ENCODE measurements around the gene ACSM2B. TPM values are rescaled to one million over a fixed set of nuclear protein-coding genes. Genes with fewer than 3 reads are reported as not detected.
"Not testable (repeated sequence)": the region's sequence is repeated elsewhere in the genome, so short reads cannot be mapped to it uniquely, and the experiment has no call there.

The ACSM2B gene
- total and polyA plus RNA-seq, 4 experiments from 2014 or later = not detected

GRCh38 chr16:20568404-20568803, 7.8 kb downstream of the ACSM2B start:
- intact Hi-C loops (cut with micrococcal nuclease) = no loop called here
- no peaks in the 10 kb centered on the region for H3K4me1 ChIP-seq (ENCODE audit: insufficient read depth, low read length)
- no peaks in the 10 kb centered on the region for H3K36me3 Mint-ChIP-seq
- DNase-seq = no peak
- ChIA-PET CTCF (ENCODE audit: partially characterized antibody) (no interaction called here), POLR2A (ENCODE audit: partially characterized antibody) (no interaction called here)
- no peak overlapping the region for H3K27ac ChIP-seq (ENCODE audit: low read depth, low read length)
- no peak overlapping the region for H3K4me3 ChIP-seq (ENCODE audit: low read length in 2 of 2)
- H3K9me3 Mint-ChIP-seq = peaks cover 0 to 2% (median 0%) of the 10 kb centered on the region in 8 donors
- H3K9me3 ChIP-seq (ENCODE audit: control insufficient read depth in 1 of 2, low read length in 2 of 2) = no peaks in the 10 kb centered on the region
- no peaks in the 10 kb centered on the region for H3K27me3 ChIP-seq (ENCODE audit: insufficient read depth, low read length)
- no peaks in the 10 kb centered on the region for H3K4me1 Mint-ChIP-seq
- H3K4me3 Mint-ChIP-seq = no peak overlapping the region
- H3K36me3 ChIP-seq (ENCODE audit: insufficient read depth, low read length) = no peaks in the 10 kb centered on the region
- peaks cover 0 to 5% of the 10 kb centered on the region in 2 donors for H3K27me3 Mint-ChIP-seq
- no peak overlapping the region for H3K27ac Mint-ChIP-seq

DNA sequence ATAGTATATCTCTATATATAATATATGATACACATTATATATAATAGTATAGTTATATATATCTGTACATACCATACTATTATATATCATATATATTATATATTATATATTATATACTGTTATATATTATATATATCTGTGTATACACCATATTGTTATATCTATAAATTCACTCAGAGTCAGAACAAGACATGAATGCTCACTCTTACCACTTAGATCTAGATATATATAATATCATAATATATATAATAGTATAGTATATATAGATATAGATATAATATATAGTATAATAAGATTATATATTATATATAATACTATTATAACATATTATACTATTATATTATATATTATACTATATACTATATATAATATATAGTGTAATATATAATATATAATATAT, 9.3 kb downstream of the ACSM2B start:
- Mint-ChIP-seq H3K4me1 (no peaks in the 10 kb centered on the region), H3K9me3 (peaks cover 0 to 7% (median 3%) of the 10 kb centered on the region in 8 donors), H3K36me3 (no peaks in the 10 kb centered on the region), H3K27ac (no peak overlapping the region), H3K27me3 (peaks cover 3 to 5% of the 10 kb centered on the region in 2 donors), H3K4me3 (no peak overlapping the region)
- ChIA-PET CTCF (ENCODE audit: partially characterized antibody) (no interaction called here), POLR2A (ENCODE audit: partially characterized antibody) (no interaction called here)
- intact Hi-C loops (cut with micrococcal nuclease) = no loop called here
- Histone ChIP-seq H3K9me3 (ENCODE audit: control insufficient read depth in 1 of 2, low read length in 2 of 2) (no peaks in the 10 kb centered on the region), H3K27me3 (ENCODE audit: insufficient read depth, low read length) (no peaks in the 10 kb centered on the region), H3K4me1 (ENCODE audit: insufficient read depth, low read length) (no peaks in the 10 kb centered on the region), H3K27ac (ENCODE audit: low read depth, low read length) (no peak overlapping the region), H3K4me3 (ENCODE audit: low read length in 2 of 2) (no peak overlapping the region), H3K36me3 (ENCODE audit: insufficient read depth, low read length) (no peaks in the 10 kb centered on the region)
- DNase-seq = no peak

DNA sequence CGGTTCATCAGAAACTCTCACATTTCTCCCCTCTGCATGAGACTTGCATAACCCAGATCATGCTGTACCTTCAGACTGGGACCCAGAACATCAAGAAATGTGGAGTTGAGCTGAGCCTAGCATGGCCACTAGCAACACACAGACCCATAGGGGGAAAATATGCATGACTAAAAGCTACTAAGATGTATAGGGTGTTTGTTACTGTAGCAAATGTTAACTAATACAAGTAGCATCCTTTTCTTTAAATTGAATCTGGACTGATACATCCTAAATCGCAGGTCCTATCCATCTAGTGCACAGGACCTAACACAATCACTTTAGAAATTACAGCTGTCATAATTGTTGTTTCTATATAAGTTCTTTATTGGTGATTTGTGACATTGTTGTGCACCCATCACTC, 10.8 kb downstream of the ACSM2B start:
- H3K4me3 ChIP-seq (ENCODE audit: low read length in 2 of 2); H3K4me1 Mint-ChIP-seq; H3K4me3 Mint-ChIP-seq; H3K9me3 ChIP-seq (ENCODE audit: control insufficient read depth in 1 of 2, low read length in 2 of 2); H3K36me3 ChIP-seq (ENCODE audit: insufficient read depth, low read length); CTCF ChIA-PET (ENCODE audit: partially characterized antibody); H3K27me3 ChIP-seq (ENCODE audit: insufficient read depth, low read length); H3K36me3 Mint-ChIP-seq; H3K4me1 ChIP-seq (ENCODE audit: insufficient read depth, low read length); H3K27me3 Mint-ChIP-seq; intact Hi-C loops (cut with micrococcal nuclease); H3K27ac ChIP-seq (ENCODE audit: low read depth, low read length); DNase-seq; POLR2A ChIA-PET (ENCODE audit: partially characterized antibody); H3K9me3 Mint-ChIP-seq: not testable (repeated sequence)
- H3K27ac Mint-ChIP-seq = peak overlapping the region in 1 of 7 donors; percentile 4

DNA sequence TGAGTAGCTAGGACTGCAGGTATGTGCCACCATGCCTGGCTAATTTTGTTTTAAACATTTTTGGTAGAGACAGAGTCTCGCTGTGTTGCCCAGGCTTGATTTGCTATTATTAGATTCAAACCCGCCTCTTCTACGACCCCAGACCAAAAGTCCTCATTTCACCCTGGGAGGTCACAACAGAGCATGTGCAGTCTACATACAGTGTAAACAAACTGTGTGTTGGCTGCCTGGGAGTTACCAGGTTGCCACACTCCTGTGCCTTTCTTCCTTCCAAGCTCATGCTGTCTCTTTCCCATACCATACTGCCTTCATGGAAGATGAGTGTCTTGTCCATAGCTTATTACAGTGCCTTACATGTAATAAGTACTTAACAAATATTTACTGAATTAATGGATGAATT, 11.9 kb downstream of the ACSM2B start:
- H3K4me1 ChIP-seq (ENCODE audit: insufficient read depth, low read length); H3K27ac Mint-ChIP-seq; H3K4me3 Mint-ChIP-seq; H3K4me3 ChIP-seq (ENCODE audit: low read length in 2 of 2); H3K27ac ChIP-seq (ENCODE audit: low read depth, low read length); DNase-seq; H3K27me3 ChIP-seq (ENCODE audit: insufficient read depth, low read length); CTCF ChIA-PET (ENCODE audit: partially characterized antibody); H3K36me3 Mint-ChIP-seq; H3K9me3 Mint-ChIP-seq; H3K9me3 ChIP-seq (ENCODE audit: control insufficient read depth in 1 of 2, low read length in 2 of 2); H3K4me1 Mint-ChIP-seq; POLR2A ChIA-PET (ENCODE audit: partially characterized antibody); intact Hi-C loops (cut with micrococcal nuclease); H3K27me3 Mint-ChIP-seq; H3K36me3 ChIP-seq (ENCODE audit: insufficient read depth, low read length): not testable (repeated sequence)

- H3K4me1 Mint-ChIP-seq; H3K9me3 ChIP-seq (ENCODE audit: control insufficient read depth in 1 of 2, low read length in 2 of 2); H3K27ac Mint-ChIP-seq; H3K27me3 Mint-ChIP-seq; H3K4me1 ChIP-seq (ENCODE audit: insufficient read depth, low read length); H3K4me3 Mint-ChIP-seq; intact Hi-C loops (cut with micrococcal nuclease); POLR2A ChIA-PET (ENCODE audit: partially characterized antibody); H3K36me3 Mint-ChIP-seq; H3K36me3 ChIP-seq (ENCODE audit: insufficient read depth, low read length); H3K27ac ChIP-seq (ENCODE audit: low read depth, low read length); CTCF ChIA-PET (ENCODE audit: partially characterized antibody); H3K27me3 ChIP-seq (ENCODE audit: insufficient read depth, low read length); DNase-seq; H3K4me3 ChIP-seq (ENCODE audit: low read length in 2 of 2): not testable (repeated sequence)
- peaks cover 0 to 22% (median 8%) of the 10 kb centered on the region in 8 donors for H3K9me3 Mint-ChIP-seq
These were observed 20.5 kb downstream of the ACSM2B start for GRCh38 chr16:20555628-20556027.

GRCh38 chr16:20554689-20555088, 21.5 kb downstream of the ACSM2B start:
- H3K27me3 ChIP-seq (ENCODE audit: insufficient read depth, low read length); H3K27ac ChIP-seq (ENCODE audit: low read depth, low read length); POLR2A ChIA-PET (ENCODE audit: partially characterized antibody); intact Hi-C loops (cut with micrococcal nuclease); H3K9me3 ChIP-seq (ENCODE audit: control insufficient read depth in 1 of 2, low read length in 2 of 2); DNase-seq; H3K4me3 Mint-ChIP-seq; H3K4me1 Mint-ChIP-seq; CTCF ChIA-PET (ENCODE audit: partially characterized antibody); H3K27ac Mint-ChIP-seq; H3K36me3 ChIP-seq (ENCODE audit: insufficient read depth, low read length); H3K4me1 ChIP-seq (ENCODE audit: insufficient read depth, low read length); H3K36me3 Mint-ChIP-seq; H3K4me3 ChIP-seq (ENCODE audit: low read length in 2 of 2); H3K27me3 Mint-ChIP-seq: not testable (repeated sequence)
- H3K9me3 Mint-ChIP-seq = peaks cover 0 to 22% (median 8%) of the 10 kb centered on the region in 8 donors

- DNase-seq; H3K27ac ChIP-seq (ENCODE audit: low read depth, low read length); H3K4me1 ChIP-seq (ENCODE audit: insufficient read depth, low read length); H3K4me3 Mint-ChIP-seq; intact Hi-C loops (cut with micrococcal nuclease); H3K27me3 ChIP-seq (ENCODE audit: insufficient read depth, low read length); H3K36me3 ChIP-seq (ENCODE audit: insufficient read depth, low read length); H3K4me1 Mint-ChIP-seq; H3K4me3 ChIP-seq (ENCODE audit: low read length in 2 of 2); H3K36me3 Mint-ChIP-seq; H3K27me3 Mint-ChIP-seq; H3K27ac Mint-ChIP-seq; CTCF ChIA-PET (ENCODE audit: partially characterized antibody); H3K9me3 ChIP-seq (ENCODE audit: control insufficient read depth in 1 of 2, low read length in 2 of 2); POLR2A ChIA-PET (ENCODE audit: partially characterized antibody): not testable (repeated sequence)
- peaks cover 0 to 27% (median 8%) of the 10 kb centered on the region in 8 donors for H3K9me3 Mint-ChIP-seq
These were observed 22.7 kb downstream of the ACSM2B start for GRCh38 chr16:20553493-20553892.

- H3K27me3 Mint-ChIP-seq; CTCF ChIA-PET (ENCODE audit: partially characterized antibody); H3K9me3 ChIP-seq (ENCODE audit: control insufficient read depth in 1 of 2, low read length in 2 of 2): not testable (repeated sequence)
These were observed 29.2 kb downstream of the ACSM2B start for GRCh38 chr16:20546951-20547350.

More at GRCh38 chr16:20546951-20547350, 29.2 kb downstream of the ACSM2B start:
- H3K4me3 ChIP-seq (ENCODE audit: low read length in 2 of 2); H3K4me1 Mint-ChIP-seq; H3K9me3 Mint-ChIP-seq; H3K27ac ChIP-seq (ENCODE audit: low read depth, low read length); intact Hi-C loops (cut with micrococcal nuclease); H3K4me3 Mint-ChIP-seq; H3K36me3 ChIP-seq (ENCODE audit: insufficient read depth, low read length); H3K27ac Mint-ChIP-seq; POLR2A ChIA-PET (ENCODE audit: partially characterized antibody); H3K27me3 ChIP-seq (ENCODE audit: insufficient read depth, low read length); H3K4me1 ChIP-seq (ENCODE audit: insufficient read depth, low read length); H3K36me3 Mint-ChIP-seq; DNase-seq: not testable (repeated sequence)

All from CD4-positive, alpha-beta memory T cell (primary cell).